Hair follicle dermal papilla cell (primary cell): ENCODE data around the gene UQCR10. TPM values are rescaled to one million over a fixed set of nuclear protein-coding genes. Genes with fewer than 3 reads are reported as not detected.

Experiments used
- small RNA-seq: library from RNA; depleted of rRNA; stranded (forward); fragments of <200 nt; gene quantifications from one replicate; pipeline ENCODE3, GENCODE V24; 2012
- total RNA-seq: library from RNA; depleted of rRNA; stranded (reverse); fragments of >200 nt; gene quantifications from 2 replicates; pipeline ENCODE4 v1.2.3, GENCODE V29; 2012

UQCR10 gene
- total RNA-seq, result 35.2 and 41.4 TPM in 2 replicates

GRCh38 chr22:29767171-29768051 lies at the start of gene UQCR10:
UQCR10 (plus strand) TSS chr22:29767369; CDS start chr22:29767399, 30 bp downstream.

GRCh38 chr22:29719899-29720645 lies 47.1 kb upstream of the UQCR10 start, which contains the start of gene CABP7:
CABP7 (plus strand) TSS chr22:29720003; CDS start chr22:29720425, 422 bp downstream.

GRCh38 chr22:29766632-29767170 lies 468 bp upstream of the UQCR10 start, which contains the start of gene ZMAT5:
ZMAT5 (minus strand) TSS chr22:29767007; CDS start chr22:29748544, 18,463 bp downstream.

Small RNA genes lying within 50 kb of the gene (small RNA-seq; reads per million reads assigned to genes)
- gene RF00019, result not detected

Other genes with a start within 250 kb of the UQCR10 start
- gene THOC5, start 213.6 kb upstream of the UQCR10 start, total RNA-seq, result 44.0 and 49.3 TPM in 2 replicates
- gene NIPSNAP1, start 186.3 kb upstream of the UQCR10 start, total RNA-seq, result 50.6 and 61.7 TPM in 2 replicates
- 120 and 124 TPM in 2 replicates for gene NF2, start 163.7 kb upstream of the UQCR10 start, total RNA-seq
- not detected in 2 replicates for gene CABP7, start 47.4 kb upstream of the UQCR10 start, total RNA-seq
- gene ZMAT5, start 362 bp upstream of the UQCR10 start, total RNA-seq, result 18.2 and 21.7 TPM in 2 replicates
- 28.1 and 34.6 TPM in 2 replicates for gene ASCC2, start 70.9 kb downstream of the UQCR10 start, total RNA-seq
- gene MTMR3, start 115.8 kb downstream of the UQCR10 start, total RNA-seq, result 42.1 and 57.1 TPM in 2 replicates